ELR (cell line): ENCODE measurements around the gene COL9A2.

Experiments
- DNase-seq: peaks from one replicate; pipeline ENCODE4 v3.0.0-alpha.2; 2015; ENCODE audit warnings: low read depth

The COL9A2 gene

DNA sequence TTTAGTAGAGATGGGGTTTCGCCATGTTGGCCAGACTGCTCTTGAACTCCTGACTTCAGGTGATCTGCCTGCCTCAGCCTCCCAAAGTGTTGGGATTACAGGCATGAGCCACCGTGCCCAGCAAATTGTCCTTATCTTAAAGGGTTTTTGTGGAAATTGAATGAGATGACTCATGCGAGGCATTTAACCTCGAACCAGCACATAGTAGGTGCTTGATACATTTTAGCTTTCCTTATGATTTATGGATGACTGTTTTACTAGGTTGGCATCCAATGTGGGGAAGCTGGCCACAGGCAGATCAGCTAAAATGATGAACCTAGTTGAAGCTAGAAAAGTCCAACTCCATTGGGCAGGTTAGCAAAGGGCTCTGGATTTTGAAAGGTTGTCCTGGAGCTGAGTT is 1.4 kb upstream of the COL9A2 start:
- no peak for DNase-seq

DNA sequence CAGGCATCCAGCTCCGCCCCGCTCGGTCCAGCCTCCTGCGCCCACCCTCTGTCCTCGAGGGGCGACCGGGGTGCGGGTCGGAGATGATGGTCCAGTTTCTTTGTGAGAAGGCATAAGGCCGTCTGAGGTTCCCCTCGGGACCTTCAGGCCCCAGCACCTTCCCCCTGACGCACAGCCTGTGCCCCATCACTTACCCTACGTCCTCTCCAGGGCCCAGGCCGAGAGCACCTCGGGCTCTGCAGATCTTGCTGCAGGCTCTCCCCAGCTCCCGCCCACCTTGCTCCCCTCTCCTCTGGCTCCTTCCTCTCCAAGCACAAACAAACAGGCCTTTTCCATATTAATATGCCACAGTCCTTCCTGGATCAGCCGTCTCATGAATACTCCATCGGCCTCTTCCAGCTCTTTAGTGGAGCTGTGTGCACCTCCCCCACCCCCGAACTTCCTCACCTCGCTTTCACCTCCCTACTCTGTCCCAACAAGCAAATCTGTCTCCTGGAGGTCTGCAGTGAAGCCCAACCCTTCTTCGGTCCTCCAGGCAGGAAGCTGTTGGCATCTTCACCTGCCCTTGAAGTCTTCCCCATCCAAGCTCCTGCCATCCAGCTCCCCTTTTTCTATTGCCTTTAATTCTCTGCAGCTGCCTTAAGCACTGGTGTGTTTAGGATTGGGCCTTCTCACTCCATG is 448 bp upstream of the COL9A2 start:
- no peak for DNase-seq

DNA sequence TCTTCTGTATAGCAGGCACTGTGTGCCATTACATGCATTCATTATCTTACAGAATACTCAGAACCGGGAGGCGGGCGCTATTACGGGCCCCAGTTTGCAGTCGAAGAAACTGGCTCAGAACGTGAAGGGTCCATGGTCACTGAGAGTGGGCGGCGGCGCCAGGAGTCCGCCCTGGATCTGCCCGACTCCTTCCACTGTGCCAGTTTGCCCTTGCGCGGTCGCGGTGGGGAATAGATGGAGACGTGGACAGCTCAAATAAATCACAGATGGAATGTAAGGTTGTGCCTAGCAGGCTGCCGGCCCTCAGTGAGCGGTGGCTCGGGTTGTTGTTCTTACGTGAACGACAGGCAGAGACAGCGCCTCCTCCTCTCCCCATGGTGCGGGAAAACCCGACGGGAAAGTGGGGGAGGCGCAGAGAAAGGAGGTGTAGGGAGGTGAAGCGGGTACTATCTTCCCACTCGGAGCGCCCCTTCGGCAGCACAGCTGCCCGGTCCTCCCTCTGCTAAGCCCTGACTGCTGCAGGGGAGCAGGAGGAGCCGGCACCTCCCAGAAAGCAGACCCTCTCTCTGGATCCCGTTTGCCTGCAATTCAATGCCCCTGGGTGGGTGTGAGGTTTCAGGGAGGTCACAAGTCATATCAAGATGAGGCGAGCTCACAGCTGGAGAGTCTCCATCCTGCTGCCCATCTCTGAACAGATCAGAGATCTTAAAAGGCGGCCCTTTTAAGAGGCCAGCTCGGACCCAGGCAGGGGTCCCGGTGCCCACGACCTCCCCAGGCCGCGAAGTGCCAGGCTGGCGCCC is 1.1 kb downstream of the COL9A2 start:
- peak; percentile 41 for DNase-seq

DNA sequence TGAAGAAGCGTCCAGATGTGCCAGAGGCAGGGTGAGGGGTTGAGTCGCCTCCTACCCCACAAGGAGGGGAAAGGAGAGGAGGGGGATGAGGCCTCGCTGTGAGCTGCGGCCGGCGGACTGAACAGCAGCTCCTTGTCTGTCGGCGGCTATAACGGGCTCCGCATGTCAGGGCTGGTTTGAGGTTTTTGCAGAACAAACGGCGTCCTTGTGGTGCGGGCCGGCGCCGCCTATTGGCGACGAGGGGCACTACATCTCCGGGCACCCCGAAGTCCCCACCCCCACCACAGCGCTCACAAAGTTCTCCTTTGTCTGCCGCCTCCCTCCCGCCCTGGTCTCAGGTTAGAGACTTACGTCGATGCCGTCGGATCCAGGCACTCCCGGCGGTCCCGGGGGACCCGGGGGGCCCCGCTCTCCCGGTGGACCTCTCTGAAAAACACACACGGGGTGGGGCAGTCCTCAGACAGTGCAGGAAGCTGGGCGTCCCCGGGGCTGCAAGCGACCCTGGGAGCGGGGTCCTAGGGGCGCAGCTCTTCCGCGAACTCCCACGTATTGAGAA is 1.8 kb downstream of the COL9A2 start:
- peak; percentile 86 for DNase-seq

DNA sequence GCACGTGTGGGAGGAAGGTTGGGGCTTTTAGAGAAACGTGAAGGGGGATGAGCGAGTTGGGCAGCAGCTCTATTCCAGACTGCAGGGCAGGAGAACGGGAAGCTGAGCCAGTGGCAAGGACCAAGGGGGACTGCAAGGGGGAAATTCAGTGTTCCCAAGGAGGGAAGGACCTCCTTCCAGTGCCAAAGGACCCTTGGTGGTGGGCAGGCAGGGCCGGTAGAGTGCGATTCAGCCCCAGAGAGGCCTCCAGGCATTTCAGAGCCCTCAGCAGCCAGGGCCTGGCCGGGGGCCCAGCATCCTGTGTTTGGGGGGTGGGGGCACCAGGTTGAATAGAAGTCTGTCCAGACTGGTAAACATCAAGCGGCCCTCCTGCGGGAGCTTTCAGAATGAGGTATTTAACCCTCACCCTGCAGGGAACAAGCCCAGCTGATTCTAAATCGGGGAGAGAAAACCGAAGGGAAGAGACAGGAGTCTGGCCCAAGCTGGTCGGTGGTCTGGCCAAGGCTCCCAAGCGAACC is 2.3 kb downstream of the COL9A2 start:
- DNase-seq: no peak

DNA sequence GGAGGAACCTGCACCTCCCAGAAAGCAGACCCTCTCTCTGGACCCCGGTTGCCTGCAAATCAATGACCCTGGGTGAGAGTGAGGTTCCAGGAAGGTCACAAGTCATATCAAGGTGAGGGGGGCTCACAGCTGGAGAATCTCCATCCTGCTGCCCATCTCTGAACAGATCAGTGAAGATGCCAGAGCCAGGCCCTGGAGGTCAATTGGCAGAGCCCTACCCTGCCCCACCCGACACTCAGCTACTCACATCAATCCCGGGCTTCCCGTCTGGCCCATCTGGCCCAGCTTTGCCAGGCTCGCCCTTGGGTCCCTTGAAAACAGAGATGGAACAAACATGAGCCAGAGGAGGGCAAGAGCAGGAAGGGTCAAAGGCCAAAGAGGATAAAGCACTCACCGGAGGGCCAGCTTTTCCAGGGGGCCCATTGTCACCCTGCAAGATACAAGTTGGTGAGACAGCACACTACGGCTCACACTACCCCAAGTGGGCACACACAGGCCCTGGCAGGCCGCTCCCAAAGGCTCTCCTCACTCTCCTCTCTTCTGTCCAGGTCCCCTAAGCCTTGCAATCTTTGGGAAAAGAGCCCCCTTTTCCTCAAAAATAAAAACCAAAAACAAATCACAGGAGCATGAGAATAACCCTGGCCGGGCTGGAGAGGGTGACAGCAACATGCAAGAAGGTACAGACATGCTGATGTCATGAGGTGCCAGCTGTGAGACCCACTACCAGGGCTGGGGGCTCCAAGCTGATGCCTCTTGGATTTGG is 2.9 kb downstream of the COL9A2 start:
- no peak for DNase-seq

DNA sequence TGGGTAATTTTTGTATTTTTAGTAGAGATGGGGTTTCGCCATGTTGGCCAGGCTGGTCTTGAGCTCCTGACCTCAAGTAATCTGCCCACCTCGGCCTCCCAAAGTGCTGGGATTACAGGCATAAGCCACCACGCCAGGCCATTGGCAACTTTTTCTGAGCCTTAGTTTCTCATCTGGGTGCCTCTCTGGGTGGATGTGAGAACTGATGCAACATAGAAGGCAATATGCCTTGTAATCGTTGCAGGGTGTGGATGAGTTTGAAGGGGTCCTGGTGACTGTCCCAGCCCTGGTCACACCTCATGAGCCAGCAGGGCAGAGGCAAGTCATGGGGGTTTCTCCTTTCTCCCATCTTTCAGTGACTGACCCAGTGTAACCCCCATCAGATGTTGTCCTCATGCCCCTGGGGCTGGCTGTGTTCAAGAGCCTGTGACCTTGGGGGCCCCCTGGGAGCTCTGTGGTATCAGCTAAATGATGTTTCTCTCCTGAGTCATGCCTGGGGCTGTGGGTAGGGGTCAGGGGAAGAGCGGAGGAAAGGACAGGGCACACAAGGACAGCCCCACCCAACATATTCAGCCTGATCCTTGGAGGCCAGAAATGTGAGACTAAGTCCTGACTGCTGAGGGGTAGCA is 3.6 kb downstream of the COL9A2 start:
- peak; percentile 46 for DNase-seq

DNA sequence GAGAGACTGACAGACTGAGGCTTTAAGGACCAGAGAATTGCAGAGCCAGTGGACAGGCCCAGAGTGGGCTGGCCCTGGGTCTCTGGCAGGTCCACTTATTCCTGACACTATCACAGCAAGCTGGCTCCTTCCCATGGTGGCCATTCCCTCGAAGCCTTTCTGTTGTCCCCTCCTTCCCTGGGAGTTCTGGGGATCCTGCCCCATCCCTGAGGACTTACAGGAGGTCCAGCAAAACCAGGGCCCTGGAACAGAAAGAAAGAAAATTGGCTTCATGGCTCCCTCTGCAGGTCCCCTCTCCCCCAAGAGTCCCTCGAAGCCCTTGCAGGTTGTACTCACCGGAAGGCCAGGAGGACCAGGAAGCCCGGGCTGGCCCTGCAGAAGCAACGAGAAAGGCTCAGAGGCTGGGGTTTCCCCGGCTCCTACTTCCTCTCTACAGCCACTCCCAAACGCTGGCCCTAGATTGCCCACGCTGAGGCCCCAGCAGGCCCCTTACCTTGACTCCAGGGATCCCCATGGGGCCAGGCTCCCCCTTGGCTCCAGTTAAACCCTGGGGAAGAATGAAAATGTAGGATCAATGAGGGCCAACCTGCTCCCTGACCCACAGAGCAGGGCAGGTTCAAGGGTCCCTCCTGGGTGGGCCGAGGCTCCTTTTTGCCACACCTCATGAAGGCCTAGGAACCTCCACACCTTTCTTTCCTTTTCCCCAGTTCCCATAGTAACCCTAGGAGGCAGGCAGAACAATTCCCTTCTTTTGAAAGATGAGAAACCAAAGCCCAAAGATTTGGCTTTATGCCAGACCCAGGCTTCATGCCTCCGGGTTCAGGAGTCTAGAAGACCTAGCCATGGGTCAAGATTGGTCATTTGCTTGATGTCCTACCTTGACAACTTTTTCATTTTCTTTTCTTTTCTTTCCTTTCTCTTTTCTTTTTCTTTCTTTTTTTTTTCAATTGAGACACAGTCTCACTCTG is 4.6 kb downstream of the COL9A2 start:
- DNase-seq: no peak

DNA sequence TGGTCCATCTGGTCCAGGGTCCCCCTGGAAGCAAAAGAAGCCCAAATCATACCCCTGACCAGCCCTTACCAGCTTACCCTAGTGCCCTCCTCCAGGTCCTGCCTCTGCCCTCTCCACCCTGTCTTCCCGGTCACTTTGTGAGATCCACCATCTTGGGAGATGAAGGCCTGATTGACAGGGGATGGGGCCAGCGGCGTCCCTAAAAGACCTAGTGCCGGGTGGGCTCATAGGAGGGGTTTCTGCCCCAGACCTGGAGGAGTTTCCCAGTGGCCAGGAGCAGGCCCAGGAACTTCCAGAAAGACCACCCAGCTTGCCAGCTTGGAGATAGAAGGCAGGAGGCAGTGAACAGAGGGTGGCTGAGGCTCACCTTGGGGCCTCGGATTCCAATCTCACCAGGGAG is 5.4 kb downstream of the COL9A2 start:
- DNase-seq: no peak

DNA sequence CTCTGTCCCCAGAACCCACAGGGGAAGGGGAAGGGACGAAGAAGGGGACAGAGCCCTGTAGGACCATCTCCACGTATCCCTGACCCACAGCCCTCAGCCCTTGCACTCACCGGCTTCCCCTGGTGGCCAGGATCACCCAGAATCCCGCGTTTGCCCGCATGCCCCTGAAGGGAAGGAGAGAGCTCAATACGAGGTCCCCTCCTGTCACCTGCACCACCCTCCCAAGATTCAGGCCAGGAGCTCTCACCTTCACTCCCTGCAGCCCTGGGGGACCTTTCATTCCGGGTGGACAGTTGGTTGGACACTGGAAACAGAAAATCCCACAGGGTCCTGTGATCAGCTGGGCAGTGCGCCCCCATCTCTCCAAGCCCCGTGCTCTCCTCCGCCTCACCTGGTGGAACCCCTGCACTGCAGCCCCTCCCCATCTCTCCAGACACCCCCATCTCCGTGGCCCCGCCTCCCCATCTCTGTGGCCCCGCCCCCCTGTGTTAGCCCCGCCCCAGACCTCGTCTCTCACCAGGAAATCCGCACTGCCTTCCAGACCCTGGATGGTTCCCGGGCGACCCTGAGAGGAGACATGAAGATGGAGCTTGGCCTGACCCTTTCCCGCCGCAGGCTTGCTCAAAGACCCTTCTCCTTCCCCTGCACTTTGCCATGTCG is 6.0 kb downstream of the COL9A2 start:
- DNase-seq: no peak

DNA sequence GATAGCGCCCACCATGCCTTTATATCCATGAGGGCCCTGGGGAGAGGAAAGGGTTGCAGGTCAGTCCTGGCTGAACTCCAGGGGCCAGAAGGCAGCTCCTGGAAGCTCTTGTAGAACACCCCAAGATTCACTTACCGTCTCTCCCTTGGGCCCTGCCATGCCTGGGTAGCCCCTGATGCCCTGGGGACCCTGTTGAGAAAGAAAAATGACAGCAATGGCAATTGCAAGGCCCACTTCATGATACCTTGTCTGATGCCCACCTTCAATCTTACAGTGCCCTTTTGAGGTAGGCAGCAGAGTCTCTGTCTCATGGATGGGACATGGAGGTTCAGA is 7.0 kb downstream of the COL9A2 start:
- no peak for DNase-seq

DNA sequence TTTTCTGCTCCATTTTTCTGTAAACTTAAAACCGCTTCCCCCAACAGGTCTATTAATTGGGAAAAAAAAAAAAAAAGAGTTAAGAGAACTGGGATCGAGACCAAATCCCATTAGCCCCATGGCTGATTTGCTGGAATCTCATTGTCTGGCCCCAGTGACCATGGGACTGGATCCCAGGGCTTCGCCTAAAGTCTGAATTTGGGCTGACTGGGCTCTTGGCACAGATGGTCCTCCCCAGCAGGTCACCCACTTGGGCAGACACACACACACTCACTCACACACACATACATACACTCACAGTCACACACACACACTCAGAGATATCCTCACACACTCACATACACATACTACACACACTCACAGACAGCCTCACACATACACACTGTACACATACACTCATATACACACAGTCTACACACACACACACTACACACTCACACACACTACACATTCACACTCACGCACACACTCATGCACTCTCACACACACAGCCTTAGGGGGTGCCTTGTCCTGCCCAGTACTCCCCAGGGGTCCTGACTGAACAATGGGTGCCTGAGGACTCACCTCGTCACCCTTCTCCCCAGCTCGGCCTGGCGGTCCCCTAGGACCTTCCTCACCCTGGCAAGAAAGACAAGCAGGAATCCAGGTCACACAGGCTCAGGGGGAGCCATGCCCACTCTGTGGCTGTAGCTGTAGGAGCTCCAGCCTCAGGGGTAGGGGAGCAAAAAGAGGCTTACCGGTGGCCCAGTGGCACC is 7.5 kb downstream of the COL9A2 start:
- no peak for DNase-seq

DNA sequence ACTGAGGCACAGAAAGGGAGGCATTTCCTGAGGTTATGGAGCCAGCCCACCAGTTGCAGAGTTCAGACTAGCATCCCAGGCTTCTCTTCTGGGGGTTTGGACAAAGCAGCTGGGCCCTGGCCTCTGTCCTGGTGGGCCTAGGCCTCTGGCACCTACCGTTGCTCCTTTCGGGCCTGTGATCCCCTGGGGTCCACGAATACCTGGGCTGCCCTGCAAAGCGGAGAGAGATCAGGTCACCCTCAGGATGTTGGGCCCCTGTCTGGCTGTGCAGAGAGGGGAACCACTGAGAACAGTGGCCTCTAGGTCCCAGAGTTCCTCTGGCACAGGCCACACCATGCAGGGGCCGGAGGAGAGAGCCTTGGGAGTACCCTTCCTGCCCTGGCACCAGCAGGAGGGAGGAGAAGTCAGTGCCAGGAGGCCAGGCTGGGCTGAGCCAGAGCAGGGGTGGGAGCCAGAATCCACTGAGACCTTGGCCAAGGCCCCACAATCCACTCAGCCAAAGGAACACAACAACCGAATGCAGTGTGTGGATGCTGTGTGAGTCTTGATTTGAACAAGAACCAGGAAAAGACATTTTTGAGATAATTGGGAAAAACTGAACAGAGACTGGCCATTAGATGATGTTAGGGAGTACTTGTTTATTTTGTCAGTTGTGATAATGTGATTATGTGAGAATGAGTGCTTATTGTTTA is 8.9 kb downstream of the COL9A2 start:
- no peak for DNase-seq

DNA sequence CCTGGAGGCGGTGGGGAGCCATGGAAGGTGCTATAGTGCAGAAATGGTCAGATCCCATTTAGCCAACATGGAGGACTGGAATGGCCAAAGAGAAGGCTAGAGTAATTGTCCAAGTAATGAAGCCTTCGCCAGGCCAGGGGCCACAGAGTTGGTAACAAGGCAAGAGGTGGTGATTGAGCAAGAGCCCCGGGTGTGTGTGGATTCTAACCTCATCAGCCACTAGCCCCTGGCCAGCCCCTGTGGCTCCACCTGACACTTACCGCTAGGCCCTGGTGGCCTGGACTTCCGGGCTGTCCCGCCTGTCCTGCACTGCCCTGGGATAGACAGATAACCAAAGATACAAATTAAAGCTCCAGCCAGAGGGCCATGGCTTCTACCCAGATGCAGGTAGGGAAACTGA is 9.9 kb downstream of the COL9A2 start:
- no peak for DNase-seq

DNA sequence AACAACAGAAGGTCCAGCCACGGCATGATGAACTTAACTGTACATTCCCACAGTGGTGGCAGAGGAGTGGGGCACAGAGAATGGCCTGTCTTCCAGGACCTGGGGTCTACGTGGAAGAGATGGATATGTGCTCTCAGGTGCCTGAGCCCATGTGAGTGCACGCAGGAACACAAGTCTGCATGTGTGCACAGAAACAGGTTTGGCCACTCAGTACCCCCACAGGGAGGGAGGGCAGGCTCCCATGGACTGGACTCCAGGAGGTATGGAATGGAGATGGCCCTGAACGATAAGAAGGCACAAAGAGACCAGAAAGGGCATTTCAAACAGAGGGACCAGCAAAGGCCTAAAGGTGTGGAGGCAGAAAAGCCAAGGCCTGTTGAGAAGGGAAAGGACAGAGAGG is 10.8 kb downstream of the COL9A2 start:
- DNase-seq: no peak

DNA sequence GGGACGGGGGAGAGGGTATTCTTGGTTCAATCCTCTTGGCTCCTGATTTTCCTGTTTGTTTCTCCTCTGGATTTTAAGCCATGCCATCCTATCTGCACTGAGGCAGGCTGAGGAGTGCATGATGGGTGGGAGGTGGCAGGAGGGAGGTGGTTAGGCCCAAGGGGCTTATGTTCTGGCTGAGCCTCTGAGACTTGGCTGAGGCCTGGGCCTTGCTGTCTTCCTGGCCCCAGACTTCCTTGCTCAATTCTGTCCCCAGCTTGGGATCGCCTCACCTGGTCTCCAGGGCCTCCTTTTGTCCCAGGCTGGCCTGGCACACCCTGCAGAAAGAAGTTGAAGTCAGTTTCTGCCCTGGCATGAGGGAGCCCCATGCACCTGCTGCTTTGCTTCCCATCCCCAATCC is 11.2 kb downstream of the COL9A2 start:
- no peak for DNase-seq

DNA sequence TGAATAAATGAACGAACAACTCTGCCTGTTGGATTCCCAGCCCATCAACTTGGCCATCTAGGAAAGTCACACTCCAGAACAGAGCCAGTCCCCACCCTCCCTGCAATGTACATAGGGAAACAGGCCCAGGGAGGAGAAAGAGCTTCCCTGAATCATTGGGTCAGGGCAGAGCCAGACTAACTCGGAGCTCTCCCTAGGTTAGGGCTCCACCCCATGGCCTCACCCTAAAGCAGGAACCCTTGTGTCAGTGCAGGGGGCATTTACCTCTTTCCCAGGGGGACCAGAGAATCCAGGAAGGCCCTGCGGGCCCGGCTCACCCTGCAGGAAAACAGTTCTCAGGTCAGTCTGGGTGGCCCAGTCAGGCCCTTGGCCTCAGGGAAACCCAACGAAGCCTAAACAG is 11.6 kb downstream of the COL9A2 start:
- DNase-seq: peak; percentile 41

DNA sequence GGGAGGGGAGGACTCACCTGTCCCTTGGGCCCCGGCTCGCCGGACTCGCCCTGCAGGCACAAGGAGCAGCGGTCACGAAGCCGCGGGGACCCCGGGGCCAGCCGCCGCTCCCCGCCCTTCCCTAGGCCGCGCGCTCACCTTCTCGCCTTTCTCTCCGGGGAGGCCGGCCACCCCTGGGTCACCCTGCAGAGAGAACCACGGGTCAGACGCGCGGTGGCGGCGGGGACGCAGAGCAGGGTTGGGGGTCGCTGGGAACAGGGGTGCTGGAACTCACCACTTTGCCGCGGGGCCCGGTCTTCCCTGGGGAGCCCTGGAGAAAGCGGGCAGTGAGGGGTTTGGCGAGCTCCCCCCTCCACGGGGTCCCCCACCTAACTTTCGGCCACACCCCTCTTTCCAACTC is 13.3 kb downstream of the COL9A2 start:
- no peak for DNase-seq
